Coronary artery (tissue), 2 donors: ENCODE measurements around the gene TGFBR3.

Experiments
- DNase-seq: peaks from one replicate; pipeline ENCODE4 v3.0.0-alpha.2; 2017; ENCODE audit warnings: low spot score
- H3K27ac ChIP-seq, 2 donors: fragments of 200-600 bp; sonication (generic); one replicate each; pipeline ENCODE4 v1.5.1; 2016 to 2019
- H3K4me3 ChIP-seq: fragments of 200-600 bp; sonication (generic); 2 replicates; pipeline ENCODE4 v1.5.1; 2016; ENCODE audit warnings: mild to moderate bottlenecking, moderate library complexity
- CTCF ChIP-seq: fragments of 200-600 bp; sonication (generic); IDR thresholded peaks from one replicate; pipeline ENCODE4 v1.5.1; 2019; ENCODE audit warnings: antibody characterized with exemption

The TGFBR3 gene

DNA sequence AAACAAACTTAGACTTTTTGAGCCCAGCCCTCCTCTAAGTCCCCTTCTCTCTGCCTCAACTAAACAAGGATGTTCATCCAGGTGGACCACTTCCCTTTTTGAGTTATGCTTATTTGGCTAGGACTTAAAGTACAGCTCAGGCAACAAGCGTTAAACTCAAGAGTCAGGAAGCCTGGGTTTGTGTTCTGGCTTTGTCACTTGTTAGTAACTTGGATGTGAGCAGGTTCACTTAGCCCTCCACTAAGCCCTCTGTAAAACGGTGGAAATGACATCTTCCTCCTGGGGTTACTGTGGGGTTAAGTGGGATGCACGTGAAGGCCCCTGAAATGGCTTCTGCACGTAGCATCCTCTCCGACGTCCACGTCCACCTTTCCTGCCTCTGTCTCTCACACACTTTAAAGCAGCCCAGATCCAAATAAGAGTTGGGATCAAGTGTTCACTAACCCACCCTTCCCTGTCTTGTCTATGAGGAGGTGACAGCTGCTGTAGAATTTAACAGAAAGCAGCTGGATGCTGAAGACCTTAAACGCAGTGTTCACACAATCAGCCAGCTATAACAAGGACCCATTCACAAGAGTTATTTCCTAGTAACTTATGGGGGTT, 152.7 kb downstream of the TGFBR3 start:
- no peak for DNase-seq
- Histone ChIP-seq H3K4me3 (no peak overlapping the region), H3K27ac (peak overlapping the region in 1 of 2 donors; percentile 18)
- no peak for TF ChIP-seq CTCF

- no peak for DNase-seq
- Histone ChIP-seq H3K27ac (peak overlapping the region in 1 of 2 donors; percentile 51), H3K4me3 (no peak overlapping the region)
- no peak for TF ChIP-seq CTCF
Measured at GRCh38 chr1:91732291-91733107, 153.5 kb downstream of the TGFBR3 start.

DNA sequence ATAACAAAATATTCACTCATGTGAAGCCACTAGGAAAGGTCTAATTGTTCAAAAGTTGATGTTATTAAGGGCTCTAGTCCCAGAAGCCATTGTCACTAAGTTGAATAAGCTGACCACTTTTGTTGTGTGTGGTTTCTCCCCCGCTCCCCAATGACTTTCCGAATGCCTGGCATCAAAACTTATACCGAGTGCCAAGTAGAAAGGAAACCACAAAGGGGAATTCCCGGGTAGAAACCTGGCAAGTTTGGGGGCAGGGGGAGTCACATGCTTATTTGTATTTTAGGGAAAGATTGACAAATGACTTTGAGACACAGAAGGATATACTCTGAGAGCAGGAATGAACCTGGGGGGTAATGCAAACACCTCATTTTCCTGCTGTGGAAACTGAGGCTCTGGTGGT, 154.1 kb downstream of the TGFBR3 start:
- peak overlapping the region in 1 of 2 donors; percentile 51 for H3K27ac ChIP-seq
- no peak overlapping the region for H3K4me3 ChIP-seq
- DNase-seq = no peak
- no peak for TF ChIP-seq CTCF

DNA sequence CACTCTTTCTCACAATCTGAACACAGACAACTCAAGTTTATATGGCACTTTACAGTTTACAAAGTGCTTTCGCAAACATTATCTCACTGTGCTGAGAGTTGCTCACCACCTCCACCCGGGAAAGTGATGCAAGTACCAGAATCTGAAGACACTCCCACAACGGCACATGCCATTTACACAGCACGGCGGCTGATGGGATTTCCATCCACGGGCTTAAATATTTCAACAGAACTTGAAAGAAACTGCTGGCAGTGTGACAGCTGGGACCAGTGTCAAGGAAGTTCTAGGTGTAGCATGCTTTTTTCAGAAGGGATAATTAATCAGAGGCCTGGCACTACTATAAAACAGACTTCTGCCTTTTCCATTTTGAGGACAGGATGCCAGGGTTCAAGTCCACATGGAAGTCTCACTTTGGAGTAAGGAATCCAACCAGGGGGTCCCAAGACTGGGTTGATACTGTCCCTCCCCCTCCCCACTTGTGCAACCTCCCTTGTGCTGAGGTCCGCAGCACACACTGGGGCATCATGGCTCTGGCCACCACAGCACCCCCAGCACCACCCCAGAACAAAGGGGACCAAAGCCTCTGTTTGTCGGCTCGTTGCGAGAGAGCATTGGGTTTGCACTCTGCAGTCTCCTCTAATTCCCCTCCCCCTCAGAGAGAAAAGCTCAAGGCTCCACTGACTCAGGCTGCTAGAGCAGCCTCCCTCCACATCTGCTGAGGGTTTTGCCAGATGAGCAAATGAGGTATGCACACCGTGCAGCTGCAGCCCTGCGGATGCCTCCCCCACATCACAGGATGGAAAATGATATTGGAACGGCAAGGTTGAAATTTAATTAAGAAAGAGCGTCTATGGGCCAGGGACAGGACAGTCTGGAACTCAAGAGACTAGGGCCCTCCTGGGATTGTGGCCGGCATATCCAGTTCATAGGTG, 154.9 kb downstream of the TGFBR3 start:
- H3K27ac ChIP-seq = peak overlapping the region in 1 of 2 donors; percentile 18
- TF ChIP-seq CTCF = no peak
- H3K4me3 ChIP-seq = no peak overlapping the region
- no peak for DNase-seq

- no peak for DNase-seq
- no peak overlapping the region for H3K4me3 ChIP-seq
- TF ChIP-seq CTCF = no peak
- no peak overlapping the region for H3K27ac ChIP-seq
Measured at GRCh38 chr1:91729621-91730358, 156.2 kb downstream of the TGFBR3 start.

GRCh38 chr1:91727763-91728162, 158.2 kb downstream of the TGFBR3 start:
- Histone ChIP-seq H3K27ac (peak overlapping the region in 1 of 2 donors; percentile 77), H3K4me3 (no peak overlapping the region)
- TF ChIP-seq CTCF = no peak
- DNase-seq = no peak
